Coronary artery (tissue), 2 donors: ENCODE measurements around the gene CEP131.

Experiments
- DNase-seq: peaks from one replicate; pipeline ENCODE4 v3.0.0-alpha.2; 2017; ENCODE audit warnings: low spot score
- H3K27ac ChIP-seq, 2 donors: fragments of 200-600 bp; sonication (generic); one replicate each; pipeline ENCODE4 v1.5.1; 2016 to 2019
- H3K4me3 ChIP-seq: fragments of 200-600 bp; sonication (generic); 2 replicates; pipeline ENCODE4 v1.5.1; 2016; ENCODE audit warnings: mild to moderate bottlenecking, moderate library complexity
- TF ChIP-seq, protein P1 (sequence below): fragments of 200-600 bp; sonication (generic); IDR thresholded peaks from one replicate; pipeline ENCODE4 v1.5.1; 2019; ENCODE audit warnings: antibody characterized with exemption

Gene CEP131

DNA sequence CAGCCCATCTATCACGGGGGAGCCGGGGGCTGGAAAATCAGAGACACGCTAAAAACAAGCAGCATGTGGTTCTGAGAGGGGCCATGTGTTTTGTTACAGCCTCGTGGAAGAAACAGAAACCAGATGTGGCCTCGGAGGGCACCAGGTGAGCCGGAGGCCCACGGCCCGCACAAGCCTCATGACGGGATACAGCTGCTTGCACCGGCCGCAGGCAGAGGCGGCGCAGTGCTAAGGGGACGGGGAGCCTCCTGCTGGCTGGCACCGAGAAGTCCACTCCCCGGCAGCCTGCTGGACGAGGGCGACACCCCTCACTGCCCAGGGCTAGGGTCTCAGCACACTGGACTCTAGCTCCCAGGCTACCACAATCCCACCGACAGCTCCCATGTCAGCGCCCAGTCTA is 35.5 kb upstream of the CEP131 start:
- TF ChIP-seq, protein P1, sequence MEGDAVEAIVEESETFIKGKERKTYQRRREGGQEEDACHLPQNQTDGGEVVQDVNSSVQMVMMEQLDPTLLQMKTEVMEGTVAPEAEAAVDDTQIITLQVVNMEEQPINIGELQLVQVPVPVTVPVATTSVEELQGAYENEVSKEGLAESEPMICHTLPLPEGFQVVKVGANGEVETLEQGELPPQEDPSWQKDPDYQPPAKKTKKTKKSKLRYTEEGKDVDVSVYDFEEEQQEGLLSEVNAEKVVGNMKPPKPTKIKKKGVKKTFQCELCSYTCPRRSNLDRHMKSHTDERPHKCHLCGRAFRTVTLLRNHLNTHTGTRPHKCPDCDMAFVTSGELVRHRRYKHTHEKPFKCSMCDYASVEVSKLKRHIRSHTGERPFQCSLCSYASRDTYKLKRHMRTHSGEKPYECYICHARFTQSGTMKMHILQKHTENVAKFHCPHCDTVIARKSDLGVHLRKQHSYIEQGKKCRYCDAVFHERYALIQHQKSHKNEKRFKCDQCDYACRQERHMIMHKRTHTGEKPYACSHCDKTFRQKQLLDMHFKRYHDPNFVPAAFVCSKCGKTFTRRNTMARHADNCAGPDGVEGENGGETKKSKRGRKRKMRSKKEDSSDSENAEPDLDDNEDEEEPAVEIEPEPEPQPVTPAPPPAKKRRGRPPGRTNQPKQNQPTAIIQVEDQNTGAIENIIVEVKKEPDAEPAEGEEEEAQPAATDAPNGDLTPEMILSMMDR: no peak
- H3K4me3 ChIP-seq: no peak overlapping the region
- no peak overlapping the region for H3K27ac ChIP-seq
- DNase-seq: no peak

DNA sequence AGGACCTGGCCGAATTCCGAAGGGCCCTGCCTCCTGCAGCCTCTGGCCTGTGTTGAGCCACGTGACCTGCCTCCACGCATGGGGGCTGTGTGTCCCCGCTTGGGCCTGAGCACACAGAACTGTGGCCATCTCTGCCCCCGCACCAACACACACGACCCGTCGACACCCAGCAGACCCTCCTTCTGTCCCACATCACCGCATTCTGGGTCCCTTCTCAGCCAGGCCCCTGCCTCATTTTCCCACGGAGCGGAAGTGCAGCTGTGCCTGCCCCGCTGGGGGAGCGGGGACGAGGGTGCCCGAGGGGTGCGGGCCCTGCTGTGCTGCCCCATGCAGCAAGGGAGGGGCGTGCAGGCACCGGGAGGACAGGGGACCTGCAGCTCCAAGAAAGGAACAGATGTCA is 34.8 kb upstream of the CEP131 start:
- Histone ChIP-seq H3K27ac (no peak overlapping the region), H3K4me3 (no peak overlapping the region)
- TF ChIP-seq, protein P1: no peak
- no peak for DNase-seq

DNA sequence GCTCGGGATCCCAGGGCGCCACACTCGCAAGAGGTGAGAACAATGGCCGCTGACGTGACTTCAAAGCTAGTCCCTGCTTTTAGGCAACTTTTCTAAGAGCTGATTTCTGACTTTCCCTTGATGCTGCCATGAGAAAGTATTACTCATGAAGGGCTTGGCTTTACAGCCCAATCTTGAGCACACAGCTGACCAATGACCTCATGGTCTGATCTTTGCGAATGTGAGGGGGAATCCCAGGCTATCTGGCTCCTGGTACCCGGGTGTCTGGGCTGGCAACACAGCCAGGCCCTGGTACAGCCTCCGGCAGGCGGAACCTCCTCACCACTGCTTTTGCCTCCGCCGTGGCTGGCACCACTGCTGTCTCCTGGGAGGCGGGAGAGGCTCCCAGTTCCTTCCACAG is 33.9 kb upstream of the CEP131 start:
- TF ChIP-seq, protein P1: no peak
- Histone ChIP-seq H3K27ac (peak overlapping the region in 1 of 2 donors; percentile 40), H3K4me3 (no peak overlapping the region)
- no peak for DNase-seq

DNA sequence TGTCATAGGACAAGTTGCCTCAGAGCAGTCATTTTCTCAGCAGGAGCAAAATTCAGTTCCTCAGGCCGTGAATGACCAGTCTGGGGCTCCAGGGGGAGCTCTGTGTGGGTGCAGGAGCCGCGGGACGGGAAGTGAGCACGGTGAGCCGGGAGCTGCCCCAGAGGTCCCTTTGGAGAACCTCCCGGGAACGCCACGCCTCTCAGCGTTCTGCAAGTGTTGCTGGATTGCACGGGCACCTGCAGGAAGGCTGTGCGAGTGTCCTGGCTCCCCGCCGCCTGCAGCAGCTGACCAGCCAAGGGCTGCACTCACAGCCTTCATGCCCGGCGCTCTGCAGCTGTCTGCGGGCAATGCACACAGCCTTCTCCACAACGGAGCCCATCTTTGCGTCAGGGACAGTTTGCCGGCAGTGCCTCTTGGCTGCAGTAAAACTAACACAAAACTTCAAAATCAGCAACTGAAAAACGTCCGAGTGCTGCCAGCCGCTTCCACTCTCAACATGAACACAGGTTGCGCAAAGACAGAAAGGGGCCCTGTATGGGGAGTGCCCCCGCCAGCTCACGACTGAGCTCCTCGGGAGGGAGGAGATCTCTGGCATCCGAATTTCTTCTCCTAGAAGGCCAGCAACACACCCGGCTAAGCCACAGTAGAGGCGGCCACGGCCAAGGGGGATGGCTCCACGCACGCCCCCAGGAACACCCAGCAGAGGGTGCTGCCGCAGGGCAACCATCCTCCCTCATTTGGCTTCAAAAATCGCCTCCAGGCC is 32.4 kb upstream of the CEP131 start:
- H3K27ac ChIP-seq: peak overlapping the region in 1 of 2 donors; percentile 21
- H3K4me3 ChIP-seq: peak overlapping the region; percentile 6
- TF ChIP-seq, protein P1: peak; percentile 30
- DNase-seq: no peak

DNA sequence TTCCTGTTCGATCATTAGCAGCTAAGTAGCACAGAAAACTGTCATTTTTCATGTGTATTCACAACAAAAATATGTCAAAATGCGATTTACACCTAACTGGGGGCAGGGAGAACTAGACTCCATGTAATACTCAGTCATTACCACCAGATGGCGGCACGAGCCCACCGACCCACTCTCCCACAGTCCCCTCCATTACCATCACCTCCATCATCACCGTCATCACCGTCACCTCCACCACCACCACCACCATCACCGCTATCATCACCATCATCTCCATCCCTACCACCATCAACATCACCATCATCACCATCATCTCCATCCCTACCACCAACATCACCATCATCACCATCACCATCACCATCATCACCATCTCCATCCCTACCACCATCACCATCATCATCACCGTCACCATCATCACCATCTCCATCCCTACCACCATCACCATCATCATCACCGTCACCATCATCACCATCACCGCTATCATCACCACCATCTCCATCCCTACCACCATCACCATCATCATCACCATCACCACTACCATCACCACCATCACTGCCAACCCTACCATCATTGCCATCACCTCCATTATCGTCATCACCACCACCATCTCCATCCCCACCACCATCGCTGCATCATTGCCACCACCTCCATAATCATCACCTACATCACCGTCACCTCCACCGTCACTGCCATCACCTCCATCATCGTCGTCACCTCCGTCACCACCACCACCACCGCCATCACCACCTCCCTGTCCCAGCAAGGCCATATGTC is 30.8 kb upstream of the CEP131 start:
- no peak for DNase-seq
- TF ChIP-seq, protein P1: peak; percentile 79
- Histone ChIP-seq H3K27ac (no peak overlapping the region), H3K4me3 (no peak overlapping the region)

DNA sequence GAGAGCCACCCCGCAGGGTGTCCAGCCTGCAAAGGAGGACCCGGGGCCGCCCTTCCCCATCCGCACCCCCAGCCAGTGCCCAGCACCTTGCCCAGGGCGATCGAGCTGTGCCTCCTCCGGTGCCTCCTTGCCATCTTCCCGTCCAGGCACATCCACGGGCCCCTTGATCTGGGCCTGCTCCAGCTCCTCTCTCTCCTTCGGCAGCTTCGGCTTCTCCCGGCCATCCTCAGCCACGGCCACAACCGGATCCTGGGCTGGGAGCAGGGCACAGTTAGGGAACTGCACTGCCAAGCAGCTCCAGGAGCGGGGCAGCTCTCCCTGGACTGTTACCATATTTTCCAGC is 30.2 kb upstream of the CEP131 start:
- TF ChIP-seq, protein P1: no peak
- Histone ChIP-seq H3K4me3 (no peak overlapping the region), H3K27ac (no peak overlapping the region)
- no peak for DNase-seq
